Activated naive CD8-positive, alpha-beta T cell treated with anti-CD3 and anti-CD28 coated beads, Interleukin-2, amount 50 U/mL, for 16 hours (primary cell): ENCODE measurements around the gene YPEL1.

Experiments
- DNase-seq: peaks from one replicate; pipeline ENCODE4 v3.0.0-alpha.2; 2020; ENCODE audit warnings: low read depth, low spot score

The YPEL1 gene

GRCh38 chr22:21657360-21658032 lies 78.1 kb downstream of the YPEL1 start:
- peak; percentile 46 for DNase-seq

GRCh38 chr22:21657020-21657359 lies 78.6 kb downstream of the YPEL1 start:
- DNase-seq = no peak

GRCh38 chr22:21652547-21653545 lies 82.7 kb downstream of the YPEL1 start:
- DNase-seq = no peak

GRCh38 chr22:21652010-21652546 lies 83.5 kb downstream of the YPEL1 start:
- peak; percentile 47 for DNase-seq

GRCh38 chr22:21651521-21652009 lies 84.0 kb downstream of the YPEL1 start:
- DNase-seq = no peak

- DNase-seq = no peak
Observed at GRCh38 chr22:21650823-21651520, 84.6 kb downstream of the YPEL1 start.

- DNase-seq = no peak
Observed at GRCh38 chr22:21650280-21650679, 85.3 kb downstream of the YPEL1 start.
